ACHN (cell line): ENCODE data around the gene SEMA7A.

Experiments used
- DNase-seq: peaks from one replicate; pipeline ENCODE4 v3.0.0-alpha.2; 2015
- in situ Hi-C: cut with HindIII; loops from 2 replicates; pipeline ENCODE4 v1.10.0; 2017; ENCODE audit warnings: low sequenced_read_pairs, low pct_ligation_motif_present, low pct_unique_long_range_greater_than_20kb

Gene SEMA7A

GRCh38 chr15:74434263-74435136, 742 bp upstream of the SEMA7A start:
- DNase-seq = no peak
- in situ Hi-C loops = no loop called here

GRCh38 chr15:74432968-74433591, 678 bp downstream of the SEMA7A start:
- no peak for DNase-seq
- in situ Hi-C loops = no loop called here

- DNase-seq = no peak
- in situ Hi-C loops = no loop called here
Observed at GRCh38 chr15:74432271-74432967, 1.3 kb downstream of the SEMA7A start.

- in situ Hi-C loops = no loop called here
- DNase-seq = no peak
Observed at GRCh38 chr15:74431645-74432044, 2.1 kb downstream of the SEMA7A start.

- in situ Hi-C loops = no loop called here
- no peak for DNase-seq
Observed at GRCh38 chr15:74431116-74431515, 2.6 kb downstream of the SEMA7A start.

GRCh38 chr15:74430510-74430951, 3.2 kb downstream of the SEMA7A start:
- no peak for DNase-seq
- in situ Hi-C loops = no loop called here

- no peak for DNase-seq
- in situ Hi-C loops = no loop called here
Observed at GRCh38 chr15:74429781-74430400, 3.9 kb downstream of the SEMA7A start.

- in situ Hi-C loops = no loop called here
- DNase-seq = no peak
Observed at GRCh38 chr15:74428970-74429780, 4.6 kb downstream of the SEMA7A start.

- in situ Hi-C loops = no loop called here
- no peak for DNase-seq
Observed at GRCh38 chr15:74428442-74428787, 5.3 kb downstream of the SEMA7A start.

GRCh38 chr15:74427607-74428441, 5.9 kb downstream of the SEMA7A start:
- in situ Hi-C loops = no loop called here
- DNase-seq = no peak

GRCh38 chr15:74426404-74427281, 7.1 kb downstream of the SEMA7A start:
- no peak for DNase-seq
- in situ Hi-C loops = no loop called here

- DNase-seq = no peak
- in situ Hi-C loops = no loop called here
Observed at GRCh38 chr15:74425630-74426029, 8.1 kb downstream of the SEMA7A start.

- in situ Hi-C loops = no loop called here
- DNase-seq = no peak
Observed at GRCh38 chr15:74424901-74425528, 8.7 kb downstream of the SEMA7A start.

GRCh38 chr15:74423431-74424257, 10.1 kb downstream of the SEMA7A start:
- peak; percentile 17 for DNase-seq
- in situ Hi-C loops = no loop called here

- peak; percentile 87 for DNase-seq
- in situ Hi-C loops = no loop called here
Observed at GRCh38 chr15:74422652-74423430, 10.9 kb downstream of the SEMA7A start.
